Colonic mucosa (tissue), 4 donors: ENCODE data around the gene RTP5. TPM values are rescaled to one million over a fixed set of nuclear protein-coding genes. Genes with fewer than 3 reads are reported as not detected.

Source experiments
- DNase-seq: peaks from one replicate; pipeline ENCODE4 v3.0.0-alpha.2; 2020
- H3K27ac ChIP-seq: fragments of 200-600 bp; one replicate; pipeline ENCODE4 v1.8.0; 2021
- H3K27me3 ChIP-seq: fragments of 200-600 bp; one replicate; pipeline ENCODE4 v1.8.0; 2021
- H3K36me3 ChIP-seq: fragments of 200-600 bp; one replicate; pipeline ENCODE4 v1.8.0; 2021
- H3K4me1 ChIP-seq: fragments of 200-600 bp; one replicate; pipeline ENCODE4 v1.8.0; 2021; ENCODE audit warnings: mild to moderate bottlenecking
- H3K4me3 ChIP-seq: fragments of 200-600 bp; one replicate; pipeline ENCODE4 v1.8.0; 2021
- H3K9ac ChIP-seq, 2 donors: one replicate each; pipeline ENCODE4 v1.7.0; 2013; ENCODE audit warnings: control low read depth in 2 of 2, low read depth in 2 of 2, low read length in 2 of 2
- H3K9me3 ChIP-seq: fragments of 200-600 bp; one replicate; pipeline ENCODE4 v1.8.0; 2021
- intact Hi-C: fragments of 100-400 bp; cut with DNase I; formaldehyde crosslinking; loops from one replicate; pipeline ENCODE4 v1.14.1; 2022
- total RNA-seq, 2 donors: library from RNA; stranded (reverse); fragmentation: NEBNext Ultra II Directional in 1 of 2; extraction: Animal tissue kit (Norgen Biotek cat#: 25700) in 1 of 2; gene quantifications; one replicate each; pipeline ENCODE4 v1.2.1, GENCODE V29; 2021
- TF ChIP-seq, protein P1 (sequence below): fragments of 200-600 bp; IDR thresholded peaks from one replicate; pipeline ENCODE4 v1.8.0; 2022; ENCODE audit warnings: antibody characterized with exemption, mild to moderate bottlenecking
- donor health status: healthy.
- donor health status: DM: no; HTN: no; CAD: no.
- donor health status: DM: no; HTN: no; CAD: no.

The RTP5 gene
- total RNA-seq, 2 donors from 2014 or later = not detected

DNA sequence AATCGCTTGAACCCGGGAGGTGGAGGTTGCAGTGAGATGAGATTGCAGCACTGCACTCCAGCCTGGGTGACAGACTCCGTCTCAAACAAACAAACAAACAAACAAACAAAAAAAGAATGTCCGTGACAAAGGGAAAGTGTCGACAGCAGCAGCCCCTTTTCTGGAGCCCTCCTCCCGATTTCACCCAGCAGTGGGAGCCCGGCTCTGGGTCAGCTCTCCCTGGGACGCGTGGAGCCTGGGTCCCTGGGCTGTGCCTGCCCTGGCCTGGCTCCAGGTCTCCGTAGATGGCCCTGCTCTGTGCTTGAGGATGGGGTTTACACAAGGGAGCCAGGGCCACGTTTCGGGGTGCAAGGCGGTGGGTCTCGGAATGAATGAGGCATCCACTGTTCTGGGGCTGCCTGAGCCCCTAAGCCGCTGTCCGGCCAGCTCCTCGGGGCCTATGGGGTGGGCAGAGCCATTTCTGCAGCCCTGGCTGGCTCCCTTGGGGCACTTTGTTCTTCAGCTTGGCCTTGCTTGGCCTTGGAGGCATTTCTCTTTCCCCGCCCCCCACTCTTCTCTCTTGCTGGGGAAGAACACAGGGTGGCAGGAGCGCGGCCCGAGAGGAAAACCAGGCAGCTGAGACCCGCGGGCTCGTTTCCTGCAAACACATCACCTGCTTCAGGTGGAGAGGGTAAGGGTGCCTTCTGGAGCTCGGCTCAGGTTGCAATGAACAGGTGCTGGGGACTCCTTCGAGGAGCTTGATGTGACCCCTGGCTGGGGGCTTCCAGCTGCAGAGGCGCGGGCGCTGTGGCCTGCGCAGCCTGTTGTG, 29.1 kb downstream of the RTP5 start:
- no peak overlapping the region for H3K9ac ChIP-seq
- intact Hi-C loops = no loop called here
- H3K27me3 ChIP-seq = no peaks in the 10 kb centered on the region
- H3K36me3 ChIP-seq = no peaks in the 10 kb centered on the region
- H3K27ac ChIP-seq = no peak overlapping the region
- no peak overlapping the region for H3K4me3 ChIP-seq
- no peak for DNase-seq
- H3K4me1 ChIP-seq = no peaks in the 10 kb centered on the region
- TF ChIP-seq, protein P1, sequence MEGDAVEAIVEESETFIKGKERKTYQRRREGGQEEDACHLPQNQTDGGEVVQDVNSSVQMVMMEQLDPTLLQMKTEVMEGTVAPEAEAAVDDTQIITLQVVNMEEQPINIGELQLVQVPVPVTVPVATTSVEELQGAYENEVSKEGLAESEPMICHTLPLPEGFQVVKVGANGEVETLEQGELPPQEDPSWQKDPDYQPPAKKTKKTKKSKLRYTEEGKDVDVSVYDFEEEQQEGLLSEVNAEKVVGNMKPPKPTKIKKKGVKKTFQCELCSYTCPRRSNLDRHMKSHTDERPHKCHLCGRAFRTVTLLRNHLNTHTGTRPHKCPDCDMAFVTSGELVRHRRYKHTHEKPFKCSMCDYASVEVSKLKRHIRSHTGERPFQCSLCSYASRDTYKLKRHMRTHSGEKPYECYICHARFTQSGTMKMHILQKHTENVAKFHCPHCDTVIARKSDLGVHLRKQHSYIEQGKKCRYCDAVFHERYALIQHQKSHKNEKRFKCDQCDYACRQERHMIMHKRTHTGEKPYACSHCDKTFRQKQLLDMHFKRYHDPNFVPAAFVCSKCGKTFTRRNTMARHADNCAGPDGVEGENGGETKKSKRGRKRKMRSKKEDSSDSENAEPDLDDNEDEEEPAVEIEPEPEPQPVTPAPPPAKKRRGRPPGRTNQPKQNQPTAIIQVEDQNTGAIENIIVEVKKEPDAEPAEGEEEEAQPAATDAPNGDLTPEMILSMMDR = no peak
- no peaks in the 10 kb centered on the region for H3K9me3 ChIP-seq

DNA sequence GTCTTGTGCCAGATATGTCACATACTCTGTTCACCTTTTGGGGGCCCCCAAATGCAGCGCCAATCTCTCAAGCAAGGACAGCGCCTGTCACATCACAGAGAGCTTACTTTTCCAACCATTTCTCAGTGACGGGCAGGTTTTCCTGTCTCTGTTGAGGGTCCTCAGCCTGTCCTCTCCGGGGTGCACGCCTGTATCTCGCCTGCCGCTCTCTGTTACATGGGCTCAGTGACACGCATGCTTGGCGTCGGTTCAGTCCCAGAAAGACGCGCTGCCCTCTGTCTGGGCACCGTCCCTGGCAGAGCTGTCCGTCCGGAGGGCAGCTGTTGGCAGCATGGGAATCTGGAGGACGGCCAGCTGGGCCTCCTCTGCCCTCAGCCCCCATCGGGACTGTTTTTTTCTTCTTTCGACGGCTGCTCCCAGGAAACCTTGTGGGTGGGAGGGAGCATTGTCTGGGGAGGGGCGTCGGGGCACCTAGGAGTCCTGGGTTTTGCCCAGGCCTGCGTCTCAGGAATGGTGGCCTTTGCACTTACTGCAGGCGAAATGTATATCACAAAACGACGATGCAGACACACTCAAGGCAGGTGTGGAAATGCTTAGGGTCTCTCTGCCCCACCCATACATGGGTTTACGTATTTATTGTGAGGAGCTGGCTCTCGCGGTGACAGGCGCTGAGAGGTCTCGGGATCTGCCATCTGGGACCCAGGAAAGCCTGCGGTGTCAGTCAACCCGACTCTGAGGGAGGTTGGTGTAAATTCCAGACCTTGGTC, 30.9 kb downstream of the RTP5 start:
- no peak overlapping the region for H3K4me3 ChIP-seq
- intact Hi-C loops = no loop called here
- H3K36me3 ChIP-seq = no peaks in the 10 kb centered on the region
- H3K27me3 ChIP-seq = no peaks in the 10 kb centered on the region
- H3K9ac ChIP-seq = peak overlapping the region in 1 of 2 donors; percentile 24
- H3K9me3 ChIP-seq = no peaks in the 10 kb centered on the region
- H3K4me1 ChIP-seq = no peaks in the 10 kb centered on the region
- TF ChIP-seq, protein P1 = no peak
- no peak for DNase-seq
- no peak overlapping the region for H3K27ac ChIP-seq

DNA sequence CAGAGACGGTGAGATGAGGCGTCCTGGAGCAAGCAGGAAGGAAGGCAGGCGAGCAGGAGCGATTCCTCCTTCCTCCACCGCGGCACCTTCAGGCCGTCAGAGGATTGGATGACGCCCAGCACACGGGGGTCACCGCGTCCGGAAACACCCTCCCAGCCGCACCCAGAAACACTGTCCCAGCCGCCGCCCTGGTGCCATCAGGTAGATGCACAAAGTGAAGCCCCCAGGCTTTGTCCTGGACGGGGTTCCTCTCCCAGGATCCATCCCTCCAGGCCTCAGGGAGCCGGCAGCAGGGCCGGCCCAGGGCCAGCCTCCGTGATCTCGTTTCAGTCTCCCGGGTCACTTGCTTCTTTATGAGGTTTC, 31.5 kb downstream of the RTP5 start:
- peak overlapping the region in 1 of 2 donors; percentile 24 for H3K9ac ChIP-seq
- H3K36me3 ChIP-seq = no peaks in the 10 kb centered on the region
- TF ChIP-seq, protein P1 = no peak
- H3K4me1 ChIP-seq = no peaks in the 10 kb centered on the region
- H3K4me3 ChIP-seq = no peak overlapping the region
- no peaks in the 10 kb centered on the region for H3K9me3 ChIP-seq
- H3K27ac ChIP-seq = no peak overlapping the region
- no peak for DNase-seq
- no peaks in the 10 kb centered on the region for H3K27me3 ChIP-seq
- intact Hi-C loops = no loop called here

DNA sequence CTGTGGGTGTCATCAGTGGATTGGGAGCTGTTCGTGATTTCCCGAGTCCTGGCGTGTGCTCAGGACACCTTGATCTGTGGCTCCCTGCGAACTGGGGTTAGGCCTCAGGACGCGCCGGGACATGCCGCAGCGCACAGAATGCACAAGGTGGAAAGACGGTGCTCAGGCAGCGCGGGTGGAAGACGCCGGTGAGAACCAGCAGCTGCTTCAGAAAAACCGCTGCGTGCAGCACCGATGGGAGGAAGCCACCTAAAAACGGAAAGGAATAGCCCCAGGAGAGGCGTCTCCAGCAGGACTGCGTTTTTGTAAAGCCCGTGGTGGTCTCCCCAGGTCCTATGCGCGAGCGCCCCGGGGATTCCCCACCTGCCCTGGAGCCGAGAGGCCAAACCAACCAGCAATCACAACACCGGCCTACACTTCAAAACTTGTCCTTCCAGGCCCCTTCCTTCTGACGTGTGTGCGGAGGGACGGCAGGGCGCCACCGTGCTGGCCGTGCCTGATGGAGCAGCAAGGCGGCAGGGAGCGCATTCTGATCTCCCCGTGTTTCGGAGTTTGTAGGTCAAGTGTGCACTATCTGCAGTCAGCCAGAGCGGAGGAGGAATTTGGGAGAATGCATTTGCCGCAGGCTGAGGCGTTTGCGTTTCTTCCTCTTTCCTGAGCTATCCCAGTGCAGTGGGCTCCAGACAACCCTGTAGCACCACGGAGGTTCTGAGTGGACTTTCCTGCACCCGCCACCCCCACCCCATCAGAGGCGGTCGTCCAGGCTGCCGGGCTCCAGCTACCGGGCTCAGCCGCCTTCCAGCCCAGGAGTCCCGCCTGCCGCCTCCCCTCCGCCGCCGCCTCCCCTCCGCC, 32.2 kb downstream of the RTP5 start:
- no peak overlapping the region for H3K27ac ChIP-seq
- H3K4me3 ChIP-seq = no peak overlapping the region
- intact Hi-C loops = no loop called here
- H3K27me3 ChIP-seq = no peaks in the 10 kb centered on the region
- no peak for DNase-seq
- H3K4me1 ChIP-seq = no peaks in the 10 kb centered on the region
- TF ChIP-seq, protein P1 = no peak
- H3K9me3 ChIP-seq = no peaks in the 10 kb centered on the region
- H3K9ac ChIP-seq = peak overlapping the region in 1 of 2 donors; percentile 24
- H3K36me3 ChIP-seq = no peaks in the 10 kb centered on the region

DNA sequence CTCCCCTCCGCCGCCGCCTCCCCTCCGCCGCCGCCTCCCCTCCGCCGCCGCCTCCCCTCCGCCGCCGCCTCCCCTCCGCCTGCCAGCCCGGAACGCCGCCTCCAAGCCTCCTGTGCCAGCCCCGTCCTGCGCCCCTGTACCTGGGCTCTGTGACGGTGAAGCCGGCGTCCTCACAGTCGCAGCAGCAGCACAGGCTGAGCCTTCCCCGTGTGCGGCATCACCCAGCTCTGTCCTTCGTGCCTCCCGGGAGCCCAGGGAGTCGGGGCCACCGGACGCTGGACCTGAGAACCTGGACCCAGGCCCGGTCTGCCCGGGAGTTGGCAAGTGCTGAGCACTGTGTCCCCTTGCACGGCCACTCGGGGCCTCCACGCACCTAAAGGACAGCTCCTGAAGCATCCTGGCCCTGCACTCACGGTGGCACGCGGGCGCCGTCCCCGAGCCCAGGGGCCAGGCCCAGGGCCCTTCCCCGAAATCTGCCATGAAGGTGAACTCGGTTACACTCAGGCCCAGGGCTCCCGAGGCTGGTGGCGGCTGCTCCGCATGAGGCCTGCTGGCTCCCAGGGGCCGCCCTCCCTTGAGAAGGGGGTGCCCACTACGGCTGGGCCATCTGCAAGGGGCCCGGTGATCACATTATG, 32.9 kb downstream of the RTP5 start:
- H3K27ac ChIP-seq = no peak overlapping the region
- intact Hi-C loops = no loop called here
- H3K9ac ChIP-seq = no peak overlapping the region
- no peaks in the 10 kb centered on the region for H3K27me3 ChIP-seq
- TF ChIP-seq, protein P1 = no peak
- H3K4me1 ChIP-seq = no peaks in the 10 kb centered on the region
- no peak overlapping the region for H3K4me3 ChIP-seq
- DNase-seq = no peak
- H3K9me3 ChIP-seq = no peaks in the 10 kb centered on the region
- no peaks in the 10 kb centered on the region for H3K36me3 ChIP-seq
